HG03066 (cell line): ENCODE results near the gene FOXK2.

ENCODE experiments used
- ATAC-seq: cut with Tn5 transposase; IDR thresholded peaks from one replicate; pipeline ENCODE4 v1.9.1; 2021; ENCODE audit warnings: low read depth; ENCODE audit not compliant: unreplicated experiment

Gene FOXK2

GRCh38 chr17:82586576-82587233, 67.2 kb downstream of the FOXK2 start:
- ATAC-seq: no peak

- ATAC-seq: no peak
Measured at GRCh38 chr17:82587234-82588086, 67.9 kb downstream of the FOXK2 start.

GRCh38 chr17:82588266-82589175, 69.0 kb downstream of the FOXK2 start:
- ATAC-seq: no peak

DNA sequence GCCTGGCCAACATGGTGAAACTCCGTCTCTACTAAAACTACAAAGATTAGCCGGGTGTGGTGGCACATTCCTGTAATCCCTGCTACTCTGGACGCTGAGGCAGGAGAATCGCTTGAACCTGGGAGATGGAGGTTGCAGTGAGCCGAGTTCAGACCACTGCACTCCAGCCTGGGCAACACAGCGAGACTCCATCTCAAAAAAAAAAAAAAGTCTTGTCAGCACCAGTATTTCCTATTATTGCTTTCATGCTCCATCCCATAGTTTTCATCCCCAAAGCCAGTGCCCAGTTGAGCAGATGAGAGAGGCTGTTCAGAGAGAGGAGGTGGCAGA, 70.3 kb downstream of the FOXK2 start:
- no peak for ATAC-seq

DNA sequence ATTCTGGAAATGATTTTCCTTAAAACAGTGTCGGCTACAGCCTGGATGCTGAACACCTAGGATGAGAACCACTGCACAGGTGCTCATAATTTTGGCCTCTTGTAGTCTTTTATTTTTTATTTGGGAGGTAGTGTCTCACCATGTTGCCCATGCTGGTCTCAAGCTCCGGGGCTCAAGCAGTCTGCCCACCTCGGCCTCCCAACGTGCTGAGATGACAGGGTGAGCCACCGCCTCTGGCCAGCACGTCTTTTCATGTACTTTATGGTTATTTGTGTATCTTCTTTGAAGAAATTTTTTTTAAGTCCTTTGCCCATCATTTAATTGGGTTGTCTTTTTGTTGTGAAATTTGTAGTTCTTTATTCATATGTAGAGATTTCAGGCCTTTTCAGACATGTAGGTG, 70.7 kb downstream of the FOXK2 start:
- no peak for ATAC-seq

- no peak for ATAC-seq
Measured at GRCh38 chr17:82590881-82591539, 71.5 kb downstream of the FOXK2 start.

GRCh38 chr17:82592289-82592766, 72.8 kb downstream of the FOXK2 start:
- ATAC-seq: no peak

- ATAC-seq: no peak
Measured at GRCh38 chr17:82592767-82593589, 73.4 kb downstream of the FOXK2 start.

DNA sequence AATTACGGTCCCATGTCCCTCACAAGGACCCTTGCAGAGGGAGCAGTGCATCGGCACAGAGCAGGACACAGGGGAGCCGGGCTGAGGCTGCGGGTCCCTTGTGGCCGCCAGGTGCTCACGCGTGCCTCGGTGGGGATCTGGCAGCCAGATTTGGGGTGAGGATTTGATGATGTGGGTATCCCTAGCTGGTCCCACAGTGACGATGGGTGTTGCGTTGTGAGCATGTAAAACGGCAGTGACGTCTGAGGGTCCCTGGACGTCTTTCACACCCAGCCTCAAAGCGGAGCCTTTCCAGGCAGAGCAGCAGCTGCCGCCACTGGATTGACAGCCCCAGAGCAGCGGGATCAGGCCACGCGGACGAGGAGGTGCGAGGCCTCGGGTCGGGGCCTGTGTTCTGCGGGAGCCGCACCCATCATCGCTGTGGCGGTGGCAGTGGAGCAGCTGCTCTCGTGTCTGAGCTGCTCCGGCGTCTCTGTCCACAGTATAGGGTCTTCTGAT, 74.1 kb downstream of the FOXK2 start:
- no peak for ATAC-seq

- ATAC-seq: no peak
Measured at GRCh38 chr17:82594571-82594970, 75.0 kb downstream of the FOXK2 start.

GRCh38 chr17:82595893-82596292, 76.4 kb downstream of the FOXK2 start:
- ATAC-seq: no peak

DNA sequence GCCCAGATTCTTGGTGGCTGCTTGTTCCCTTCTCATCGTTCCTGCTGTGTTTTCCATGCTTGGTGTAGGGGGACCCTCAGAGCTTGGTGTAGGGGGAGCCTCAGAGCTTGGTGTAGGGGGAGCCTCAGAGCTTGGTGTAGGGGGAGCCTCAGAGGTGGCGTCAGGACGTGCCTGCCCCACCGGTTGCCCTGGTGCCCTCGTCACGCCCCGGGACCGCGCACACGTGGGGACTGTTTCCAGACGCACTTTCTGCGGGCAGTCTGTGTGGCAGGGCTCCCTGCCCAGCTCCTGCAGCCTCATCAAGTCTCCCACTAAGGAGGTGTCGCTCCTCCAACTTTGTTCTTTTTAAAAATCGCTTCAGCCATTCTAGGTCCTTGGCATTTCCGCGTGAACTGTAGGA, 76.8 kb downstream of the FOXK2 start:
- ATAC-seq: no peak

- ATAC-seq: no peak
Measured at GRCh38 chr17:82596837-82597672, 77.5 kb downstream of the FOXK2 start.

- ATAC-seq: no peak
Measured at GRCh38 chr17:82598256-82599119, 79.0 kb downstream of the FOXK2 start.

DNA sequence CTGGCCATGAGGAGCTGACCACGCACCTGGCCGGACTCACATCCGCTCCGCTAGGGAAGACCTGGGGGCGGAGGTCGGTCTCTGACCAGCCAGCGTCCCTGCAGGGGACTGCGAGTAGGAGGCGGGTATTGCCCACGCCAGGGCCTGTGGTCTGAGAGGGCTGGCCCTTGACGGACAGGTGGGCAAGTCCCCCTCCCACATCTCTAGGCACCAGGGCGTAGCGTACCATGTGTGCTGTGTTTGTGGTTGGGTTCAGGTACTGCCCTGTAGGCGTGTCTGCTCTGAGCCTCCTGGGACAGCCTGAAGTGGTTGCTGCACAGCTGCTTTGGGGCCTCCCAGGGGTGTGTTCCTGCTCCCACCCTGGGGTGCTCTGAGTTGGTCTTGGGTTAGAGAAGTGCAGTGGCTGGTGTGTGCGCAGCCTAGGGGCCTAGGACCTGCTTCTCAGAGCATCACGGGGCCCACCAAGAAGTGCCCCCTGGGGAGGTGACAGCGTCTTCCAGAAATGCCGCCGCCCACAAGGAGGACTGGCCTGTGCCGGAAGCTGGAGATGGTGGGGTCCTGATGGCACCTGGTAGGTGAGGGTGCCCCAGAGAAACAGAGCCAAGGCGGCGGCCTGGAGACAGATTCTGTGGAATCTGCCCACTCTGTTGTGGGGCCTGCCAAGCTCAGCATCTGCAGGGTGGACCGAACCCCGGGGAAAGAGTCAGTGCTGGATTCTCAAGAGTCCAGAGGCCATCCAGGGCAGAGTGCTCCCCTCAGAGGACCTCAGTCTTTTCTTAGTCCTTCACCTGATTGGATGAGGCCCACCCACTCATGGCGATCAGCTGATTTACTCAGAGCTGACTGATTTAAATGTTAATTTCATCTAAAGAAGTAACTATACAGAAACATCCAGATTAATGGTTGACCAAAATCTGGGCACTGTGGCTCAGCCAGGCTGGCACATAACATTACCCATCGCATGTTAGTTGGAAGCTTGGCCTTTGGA, 80.4 kb downstream of the FOXK2 start:
- no peak for ATAC-seq

DNA sequence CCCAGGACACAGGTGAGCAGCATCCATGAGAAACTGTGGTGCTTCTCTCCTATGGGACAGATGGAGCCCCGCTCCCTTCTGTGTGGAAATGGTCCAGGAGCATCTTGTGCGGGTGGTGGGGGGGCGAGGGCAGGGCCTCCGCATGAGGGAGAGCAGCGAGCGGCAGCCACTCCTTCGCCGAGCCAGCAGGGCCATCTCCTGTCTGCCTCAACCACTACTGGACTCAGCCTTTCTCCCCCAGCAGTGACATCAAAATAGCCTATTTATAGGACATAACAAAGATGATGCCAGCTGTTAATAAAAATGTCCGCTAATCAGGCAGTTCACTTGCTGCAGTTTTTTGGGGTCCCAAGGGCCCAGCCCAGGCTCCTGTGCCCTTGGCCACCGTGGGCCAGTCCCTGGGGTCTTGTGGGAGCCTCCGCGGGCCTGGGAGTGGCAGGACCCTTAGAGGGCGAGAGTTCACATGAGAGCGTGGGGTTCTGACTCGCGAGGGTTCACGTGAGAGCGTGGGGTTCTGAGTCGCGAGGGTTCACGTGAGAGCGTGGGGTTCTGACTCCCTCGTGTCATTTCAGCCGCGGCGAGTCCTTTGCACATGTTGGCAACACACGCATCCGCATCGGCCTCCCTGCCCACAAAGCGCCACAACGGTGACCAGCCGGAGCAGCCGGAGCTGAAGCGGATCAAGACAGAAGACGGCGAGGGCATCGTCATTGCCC, 81.4 kb downstream of the FOXK2 start:
- no peak for ATAC-seq
